ENCODE data around the gene MAGEC1. TPM values are rescaled to one million over a fixed set of nuclear protein-coding genes. Genes with fewer than 3 reads are reported as not detected.

Gene MAGEC1
- total RNA-seq (2022; extraction: Qiagen RNA extraction) = 0.03 to 0.05 TPM (median 0.04 TPM) in 4 of 5 replicates, not detected in the other

GRCh38 chrX:141903400-141904155 lies at the start of gene MAGEC1:
Gene MAGEC1, plus strand, starts transcription at chrX:141903894. Its CDS starts 1,179 bp downstream, at chrX:141905073.

Other genes starting within 250 kb of the MAGEC1 start
- gene SPANXD, start 205.2 kb upstream of the MAGEC1 start, total RNA-seq (2022; extraction: Qiagen RNA extraction) = 0.15 TPM in 1 of 5 replicates, not detected in the others
- gene MAGEC3, start 65.6 kb upstream of the MAGEC1 start, total RNA-seq (2022; extraction: Qiagen RNA extraction) = not detected in 5 replicates